ENCODE measurements around the gene TMEM151B. TPM values are rescaled to one million over a fixed set of nuclear protein-coding genes. Genes with fewer than 3 reads are reported as not detected.

The TMEM151B gene
- total and polyA plus RNA-seq, 4 donors: 9.3 to 53.1 (median 34.5) TPM

GRCh38 chr6:44292661-44293365 is 22.6 kb downstream of the TMEM151B start:
- H3K4me1 ChIP-seq (ENCODE audit: control insufficient read depth, insufficient read depth, low read length): peaks cover 14% of the 10 kb centered on the region
- peaks cover 26% of the 10 kb centered on the region for H3K27me3 ChIP-seq (ENCODE audit: control insufficient read depth, insufficient read depth, low read length)
- WGBS (ENCODE audit: insufficient coverage): 83% methylated on average over 4 of the region's 4 CpGs
- DNase-seq (ENCODE audit: low read depth in 4 of 6, low spot score in 6 of 6): no peak
- H3K4me3 ChIP-seq (ENCODE audit: low read depth, low read length): no peak overlapping the region
- no peaks in the 10 kb centered on the region for H3K9me3 ChIP-seq (ENCODE audit: control insufficient read depth, insufficient read depth, low read length)
- H3K27ac ChIP-seq (ENCODE audit: low read depth, low read length): no peak overlapping the region
- H3K36me3 ChIP-seq (ENCODE audit: control insufficient read depth, insufficient read depth, low read length): no peaks in the 10 kb centered on the region

- 81% methylated on average over 4 of the region's 7 CpGs for WGBS (ENCODE audit: insufficient coverage)
Measured at GRCh38 chr6:44294832-44295791, 24.9 kb downstream of the TMEM151B start.

DNA sequence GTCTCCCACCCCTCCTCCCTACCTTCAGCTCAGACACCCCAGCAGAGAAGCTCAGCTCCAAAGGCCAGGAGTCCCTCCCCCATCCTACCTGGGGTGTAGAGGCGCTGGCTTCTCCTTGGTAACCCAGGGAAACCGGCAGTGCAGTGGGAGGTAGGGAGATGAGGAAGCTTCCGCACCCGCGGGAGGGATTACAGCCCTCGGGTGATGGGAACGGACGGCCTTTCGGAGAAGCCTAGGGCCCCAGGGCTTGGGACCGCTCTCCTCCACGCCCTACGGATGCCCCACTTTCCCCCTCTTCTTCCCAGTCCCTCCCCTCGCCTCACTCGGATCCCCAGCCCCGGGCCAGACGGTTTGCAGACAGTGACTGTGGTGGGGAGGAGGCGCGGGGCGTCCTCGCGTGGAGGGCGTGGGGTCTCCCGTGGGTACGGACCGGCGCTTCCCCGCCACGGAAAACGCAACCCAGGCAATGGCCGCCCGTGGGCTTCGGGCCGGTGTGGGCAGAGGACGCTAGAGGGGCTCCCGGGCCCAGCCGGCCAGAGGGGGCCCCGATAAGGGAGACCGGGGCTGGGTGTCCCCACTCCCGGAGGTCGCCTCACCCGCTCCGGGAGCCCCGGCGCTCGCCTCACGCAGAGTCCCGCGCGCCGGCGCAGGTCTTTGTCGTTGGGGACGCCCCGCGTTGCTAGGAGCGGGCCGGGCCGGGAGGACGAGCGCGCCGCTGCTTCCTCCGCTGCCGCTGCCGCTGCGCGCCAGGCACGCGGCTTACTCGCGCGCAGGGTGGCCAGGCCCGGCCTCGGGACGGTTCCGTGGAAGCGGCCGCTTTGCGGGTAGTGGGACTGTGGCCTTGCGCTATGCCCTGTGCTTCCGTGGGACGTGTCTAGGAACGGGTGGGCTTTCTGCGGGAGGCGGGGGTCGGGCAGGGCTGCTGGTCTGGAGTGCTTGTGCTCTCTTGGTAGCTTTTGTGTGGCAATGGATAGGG is 27.1 kb downstream of the TMEM151B start:
- peaks cover 24% of the 10 kb centered on the region for H3K36me3 ChIP-seq (ENCODE audit: control insufficient read depth, insufficient read depth, low read length)
- peak; percentile 40 to 90 (median 54) for DNase-seq (ENCODE audit: low read depth in 4 of 6, low spot score in 6 of 6)
- H3K9me3 ChIP-seq (ENCODE audit: control insufficient read depth, insufficient read depth, low read length): no peaks in the 10 kb centered on the region
- H3K4me1 ChIP-seq (ENCODE audit: control insufficient read depth, insufficient read depth, low read length): peaks cover 21% of the 10 kb centered on the region
- H3K4me3 ChIP-seq (ENCODE audit: low read depth, low read length): peak overlapping the region; percentile 66
- no peak overlapping the region for H3K27ac ChIP-seq (ENCODE audit: low read depth, low read length)
- WGBS (ENCODE audit: insufficient coverage): 0% methylated on average over 84 of the region's 86 CpGs
- peaks cover 29% of the 10 kb centered on the region for H3K27me3 ChIP-seq (ENCODE audit: control insufficient read depth, insufficient read depth, low read length)

More at GRCh38 chr6:44294832-44295791, 24.9 kb downstream of the TMEM151B start:
- Histone ChIP-seq H3K9me3 (ENCODE audit: control insufficient read depth, insufficient read depth, low read length) (no peaks in the 10 kb centered on the region), H3K36me3 (ENCODE audit: control insufficient read depth, insufficient read depth, low read length) (peaks cover 2% of the 10 kb centered on the region), H3K4me3 (ENCODE audit: low read depth, low read length) (no peak overlapping the region), H3K27ac (ENCODE audit: low read depth, low read length) (no peak overlapping the region), H3K27me3 (ENCODE audit: control insufficient read depth, insufficient read depth, low read length) (peaks cover 29% of the 10 kb centered on the region), H3K4me1 (ENCODE audit: control insufficient read depth, insufficient read depth, low read length) (peaks cover 21% of the 10 kb centered on the region)
- no peak for DNase-seq (ENCODE audit: low read depth in 4 of 6, low spot score in 6 of 6)

DNA sequence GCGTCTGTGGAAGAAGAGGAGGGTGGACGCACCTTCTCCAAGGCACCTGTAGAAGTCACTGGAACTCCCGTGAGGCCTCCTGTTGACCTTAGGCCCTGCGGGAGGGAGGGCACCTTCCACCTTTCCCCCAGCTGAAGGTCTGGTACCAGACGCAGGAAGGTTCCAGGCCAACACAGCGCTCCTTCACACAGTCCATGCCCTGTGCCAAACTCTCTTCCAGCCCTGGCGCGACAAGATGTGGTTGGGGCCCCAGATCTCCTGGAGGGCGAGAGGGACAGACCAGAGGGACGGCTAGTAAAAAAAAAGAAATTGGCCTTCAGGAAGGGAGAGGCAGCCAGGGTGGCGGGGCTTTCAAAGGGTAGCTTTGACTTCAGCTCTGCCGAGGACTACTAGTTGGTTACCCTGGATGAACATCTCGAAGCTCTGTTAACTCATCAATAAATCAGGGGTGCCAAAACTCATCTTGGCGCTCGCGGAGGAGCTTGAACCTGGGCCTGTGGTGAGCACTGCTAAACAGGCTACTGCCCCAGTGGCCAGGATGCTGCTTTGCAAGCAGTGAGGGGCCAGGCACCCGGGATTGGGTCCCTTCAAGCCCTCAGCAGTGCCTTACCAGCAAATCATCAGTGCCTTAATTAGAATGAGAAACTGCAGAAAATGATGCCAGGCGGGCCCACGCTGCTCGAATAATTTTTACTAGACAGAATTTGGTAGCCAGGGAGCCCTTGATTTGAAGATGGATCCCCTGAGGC is 28.0 kb downstream of the TMEM151B start:
- peak in 1 of 6 donors; percentile 30 for DNase-seq (ENCODE audit: low read depth in 4 of 6, low spot score in 6 of 6)
- 27% methylated on average over 17 of the region's 20 CpGs for WGBS (ENCODE audit: insufficient coverage)
- H3K4me1 ChIP-seq (ENCODE audit: control insufficient read depth, insufficient read depth, low read length): peaks cover 21% of the 10 kb centered on the region

GRCh38 chr6:44298864-44299263 is 28.6 kb downstream of the TMEM151B start:
- Histone ChIP-seq H3K9me3 (ENCODE audit: control insufficient read depth, insufficient read depth, low read length) (no peaks in the 10 kb centered on the region), H3K27ac (ENCODE audit: low read depth, low read length) (no peak overlapping the region), H3K4me3 (ENCODE audit: low read depth, low read length) (no peak overlapping the region), H3K4me1 (ENCODE audit: control insufficient read depth, insufficient read depth, low read length) (peaks cover 21% of the 10 kb centered on the region), H3K27me3 (ENCODE audit: control insufficient read depth, insufficient read depth, low read length) (peaks cover 29% of the 10 kb centered on the region), H3K36me3 (ENCODE audit: control insufficient read depth, insufficient read depth, low read length) (peaks cover 39% of the 10 kb centered on the region)
- 86% methylated on average over 3 of the region's 3 CpGs for WGBS (ENCODE audit: insufficient coverage)
- DNase-seq (ENCODE audit: low read depth in 4 of 6, low spot score in 6 of 6): no peak

More for the DNA sequence above, 28.0 kb downstream of the TMEM151B start:
- no peak overlapping the region for H3K27ac ChIP-seq (ENCODE audit: low read depth, low read length)
- H3K9me3 ChIP-seq (ENCODE audit: control insufficient read depth, insufficient read depth, low read length): no peaks in the 10 kb centered on the region
- H3K36me3 ChIP-seq (ENCODE audit: control insufficient read depth, insufficient read depth, low read length): peaks cover 33% of the 10 kb centered on the region
- peaks cover 29% of the 10 kb centered on the region for H3K27me3 ChIP-seq (ENCODE audit: control insufficient read depth, insufficient read depth, low read length)
- H3K4me3 ChIP-seq (ENCODE audit: low read depth, low read length): peak overlapping the region; percentile 45

DNA sequence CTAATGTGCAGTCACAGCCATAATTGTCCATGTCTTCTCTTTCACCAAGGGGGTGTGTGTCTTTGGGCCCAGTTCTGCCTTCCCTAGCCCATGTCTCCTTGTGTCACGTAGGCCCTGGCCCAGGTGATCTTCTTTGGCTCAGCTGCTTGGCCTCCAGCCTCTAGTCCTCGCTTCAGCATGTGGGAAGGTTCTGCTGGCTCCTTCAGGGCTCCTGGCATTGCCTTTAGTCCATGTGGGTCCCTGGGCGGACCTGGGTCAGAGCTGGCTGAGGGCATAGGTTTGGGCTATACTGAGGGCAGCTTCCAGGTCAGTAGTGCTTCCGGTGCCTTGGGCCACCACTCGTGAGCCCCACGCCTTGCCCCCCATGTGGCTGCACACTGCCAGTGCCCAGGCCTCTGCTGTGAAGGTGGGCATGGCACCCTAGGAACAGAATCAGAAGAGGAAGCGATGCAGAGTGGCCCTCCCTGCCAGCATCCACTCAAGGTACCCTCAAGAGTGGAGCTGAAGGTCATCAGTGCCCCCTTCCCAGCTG is 30.1 kb downstream of the TMEM151B start:
- no peak overlapping the region for H3K4me3 ChIP-seq (ENCODE audit: low read depth, low read length)

DNA sequence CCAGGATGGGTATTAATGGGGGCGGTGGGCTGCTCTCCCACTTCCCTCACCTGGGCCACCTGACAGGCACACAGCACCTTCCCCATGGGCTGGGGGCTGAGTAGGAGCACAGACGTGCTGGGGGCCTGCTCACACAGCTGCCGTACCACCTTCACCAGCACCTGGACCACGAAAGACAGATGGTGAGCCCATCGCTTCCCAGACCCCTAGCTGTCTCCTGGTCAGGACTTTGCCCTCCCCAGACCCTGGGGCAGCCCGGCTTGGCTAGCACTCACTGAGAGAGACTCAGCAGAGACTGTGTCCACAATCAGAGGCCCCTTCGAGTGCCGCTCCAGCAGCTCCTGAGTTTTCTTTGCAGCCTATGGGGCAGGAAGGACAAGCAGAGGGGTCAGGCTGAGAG is 30.9 kb downstream of the TMEM151B start:
- peaks cover 62% of the 10 kb centered on the region for H3K36me3 ChIP-seq (ENCODE audit: control insufficient read depth, insufficient read depth, low read length)
- no peak overlapping the region for H3K27ac ChIP-seq (ENCODE audit: low read depth, low read length)
- peaks cover 18% of the 10 kb centered on the region for H3K27me3 ChIP-seq (ENCODE audit: control insufficient read depth, insufficient read depth, low read length)
- WGBS (ENCODE audit: insufficient coverage): 92% methylated on average over 6 of the region's 8 CpGs
- H3K9me3 ChIP-seq (ENCODE audit: control insufficient read depth, insufficient read depth, low read length): no peaks in the 10 kb centered on the region
- no peak for DNase-seq (ENCODE audit: low read depth in 4 of 6, low spot score in 6 of 6)
- H3K4me3 ChIP-seq (ENCODE audit: low read depth, low read length): no peak overlapping the region
- H3K4me1 ChIP-seq (ENCODE audit: control insufficient read depth, insufficient read depth, low read length): peaks cover 21% of the 10 kb centered on the region

More for the DNA sequence above, 30.1 kb downstream of the TMEM151B start:
- peaks cover 24% of the 10 kb centered on the region for H3K27me3 ChIP-seq (ENCODE audit: control insufficient read depth, insufficient read depth, low read length)
- H3K4me1 ChIP-seq (ENCODE audit: control insufficient read depth, insufficient read depth, low read length): peaks cover 21% of the 10 kb centered on the region
- H3K27ac ChIP-seq (ENCODE audit: low read depth, low read length): no peak overlapping the region
- H3K9me3 ChIP-seq (ENCODE audit: control insufficient read depth, insufficient read depth, low read length): no peaks in the 10 kb centered on the region
- no peak for DNase-seq (ENCODE audit: low read depth in 4 of 6, low spot score in 6 of 6)
- WGBS (ENCODE audit: insufficient coverage): 84% methylated on average over 7 of the region's 7 CpGs
- H3K36me3 ChIP-seq (ENCODE audit: control insufficient read depth, insufficient read depth, low read length): peaks cover 54% of the 10 kb centered on the region

- Histone ChIP-seq H3K27me3 (ENCODE audit: control insufficient read depth, insufficient read depth, low read length) (peaks cover 9% of the 10 kb centered on the region), H3K4me3 (ENCODE audit: low read depth, low read length) (no peak overlapping the region), H3K27ac (ENCODE audit: low read depth, low read length) (no peak overlapping the region), H3K9me3 (ENCODE audit: control insufficient read depth, insufficient read depth, low read length) (no peaks in the 10 kb centered on the region), H3K4me1 (ENCODE audit: control insufficient read depth, insufficient read depth, low read length) (peaks cover 15% of the 10 kb centered on the region), H3K36me3 (ENCODE audit: control insufficient read depth, insufficient read depth, low read length) (peaks cover 70% of the 10 kb centered on the region)
- whole genome bisulfite sequencing (ENCODE audit: insufficient coverage): 88% methylated on average over 14 of the region's 14 CpGs
- no peak for DNase-seq (ENCODE audit: low read depth in 4 of 6, low spot score in 6 of 6)
Measured at GRCh38 chr6:44301782-44302564, 31.7 kb downstream of the TMEM151B start.

All from spinal cord (tissue), 10 donors.